GM12801 (cell line): Measurements from ENCODE around the gene FXYD5.

Experiments
- TF ChIP-seq, protein P1 (sequence below): IDR thresholded peaks from one replicate; pipeline ENCODE4 v1.5.1; 2011; ENCODE audit warnings: control low read depth; ENCODE audit not compliant: insufficient read length; ENCODE audit errors: extremely low read depth

FXYD5 gene

GRCh38 chr19:35109395-35110112, 45.0 kb upstream of the FXYD5 start:
- TF ChIP-seq, protein P1, sequence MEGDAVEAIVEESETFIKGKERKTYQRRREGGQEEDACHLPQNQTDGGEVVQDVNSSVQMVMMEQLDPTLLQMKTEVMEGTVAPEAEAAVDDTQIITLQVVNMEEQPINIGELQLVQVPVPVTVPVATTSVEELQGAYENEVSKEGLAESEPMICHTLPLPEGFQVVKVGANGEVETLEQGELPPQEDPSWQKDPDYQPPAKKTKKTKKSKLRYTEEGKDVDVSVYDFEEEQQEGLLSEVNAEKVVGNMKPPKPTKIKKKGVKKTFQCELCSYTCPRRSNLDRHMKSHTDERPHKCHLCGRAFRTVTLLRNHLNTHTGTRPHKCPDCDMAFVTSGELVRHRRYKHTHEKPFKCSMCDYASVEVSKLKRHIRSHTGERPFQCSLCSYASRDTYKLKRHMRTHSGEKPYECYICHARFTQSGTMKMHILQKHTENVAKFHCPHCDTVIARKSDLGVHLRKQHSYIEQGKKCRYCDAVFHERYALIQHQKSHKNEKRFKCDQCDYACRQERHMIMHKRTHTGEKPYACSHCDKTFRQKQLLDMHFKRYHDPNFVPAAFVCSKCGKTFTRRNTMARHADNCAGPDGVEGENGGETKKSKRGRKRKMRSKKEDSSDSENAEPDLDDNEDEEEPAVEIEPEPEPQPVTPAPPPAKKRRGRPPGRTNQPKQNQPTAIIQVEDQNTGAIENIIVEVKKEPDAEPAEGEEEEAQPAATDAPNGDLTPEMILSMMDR: no peak

DNA sequence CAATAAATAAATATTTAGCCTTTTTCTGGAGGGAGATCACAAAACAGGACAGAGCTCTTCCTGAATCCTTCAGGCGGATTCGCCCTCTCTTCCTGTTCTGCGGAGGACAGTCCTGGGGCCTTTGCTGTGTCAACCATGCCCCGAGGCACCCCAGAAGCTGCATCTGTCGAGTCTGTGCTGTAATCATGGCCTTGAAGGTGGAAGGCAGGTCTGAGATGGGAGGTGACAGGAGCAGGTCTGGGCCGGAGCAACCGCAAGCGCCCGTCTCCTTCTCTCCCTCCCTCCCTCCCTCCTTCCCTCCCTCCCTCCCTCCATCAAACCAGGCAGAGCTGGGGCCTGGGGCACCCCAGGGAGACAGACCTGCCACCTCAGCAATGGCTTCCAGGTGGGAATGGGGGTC, 43.6 kb upstream of the FXYD5 start:
- TF ChIP-seq, protein P1: no peak

- TF ChIP-seq, protein P1: no peak
These were observed 41.4 kb upstream of the FXYD5 start for GRCh38 chr19:35112995-35113688.

DNA sequence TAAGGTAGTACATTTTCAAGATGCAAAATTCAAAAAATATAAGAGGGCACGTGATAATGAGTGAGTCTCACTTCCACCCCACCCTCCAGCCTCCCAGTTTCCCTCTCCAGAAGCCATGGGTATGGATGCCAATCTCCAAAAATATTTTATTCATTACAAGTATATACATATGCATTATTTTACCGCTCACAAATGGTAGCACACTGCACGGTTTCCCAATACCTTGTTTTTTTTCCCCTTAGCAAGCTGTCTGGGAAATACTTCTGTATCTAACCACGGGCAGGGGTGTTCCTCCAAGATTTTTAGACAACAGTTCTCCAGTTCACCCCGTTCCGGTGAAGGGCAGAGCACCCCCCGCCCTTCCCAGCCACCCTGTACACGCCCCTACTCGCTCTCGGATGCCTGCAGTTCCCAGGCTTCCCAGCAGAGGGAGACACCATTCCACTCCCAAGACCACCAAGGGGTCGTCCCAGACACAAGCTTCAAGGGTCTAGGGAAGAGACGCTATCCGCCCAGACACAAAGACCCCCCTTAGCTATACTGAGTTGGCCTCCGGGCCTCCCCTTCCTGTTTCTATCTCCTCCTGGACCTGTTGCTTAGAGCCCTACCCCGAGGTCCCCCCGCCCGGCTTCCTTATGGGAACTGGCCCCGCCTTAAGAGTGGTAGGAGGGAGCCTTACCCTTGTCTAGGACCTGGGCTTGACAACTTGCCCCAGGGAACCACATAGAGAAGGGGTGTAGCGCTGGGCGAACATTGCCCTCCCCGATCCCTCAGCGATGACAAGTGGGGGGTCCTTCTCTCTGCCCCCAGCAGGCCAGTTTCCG, 40.0 kb upstream of the FXYD5 start:
- TF ChIP-seq, protein P1: no peak

- TF ChIP-seq, protein P1: no peak
These were observed 39.2 kb upstream of the FXYD5 start, which contains the start of gene FXYD3 for GRCh38 chr19:35115177-35115951. TSS of gene FXYD3 (plus strand) at chr19:35115823. CDS start at chr19:35119377, 3,554 bp downstream.

DNA sequence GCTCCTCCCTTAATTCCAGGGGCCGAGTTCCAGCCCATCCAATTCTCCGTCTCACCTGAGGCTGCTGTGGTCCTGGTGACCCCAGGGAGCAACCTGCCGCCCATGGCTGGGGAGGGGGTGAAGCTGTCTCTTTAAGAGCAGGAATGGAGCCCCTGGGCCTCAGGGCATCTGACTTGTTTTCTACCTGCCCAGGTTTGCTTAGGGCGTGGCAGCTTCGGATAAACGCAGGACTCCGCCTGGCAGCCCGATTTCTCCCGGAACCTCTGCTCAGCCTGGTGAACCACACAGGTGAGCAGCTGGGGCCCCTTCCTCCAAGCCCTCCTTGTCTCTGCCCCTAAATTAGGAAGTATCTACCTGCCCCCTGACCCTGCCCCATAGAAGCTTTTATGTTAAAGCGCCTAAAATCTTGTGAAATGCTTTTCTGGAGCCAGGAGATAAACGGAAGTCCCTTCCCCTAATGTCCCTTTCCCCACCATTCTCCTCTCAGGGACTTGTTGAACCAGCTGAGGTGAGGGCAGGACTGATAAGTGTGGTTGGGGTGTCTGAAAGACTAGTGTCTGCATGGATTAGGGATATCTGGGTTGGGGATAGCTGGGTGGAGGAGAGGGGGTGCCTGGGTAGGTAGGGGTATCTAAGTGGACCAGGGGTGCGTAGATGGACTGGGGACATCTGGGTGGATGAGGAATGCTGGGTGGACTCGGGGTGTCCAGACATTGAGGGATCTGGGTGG, 38.3 kb upstream of the FXYD5 start:
- TF ChIP-seq, protein P1: no peak
